Renal pelvis (tissue), 4 donors: ENCODE results near the gene CDK5R2. TPM values are rescaled to one million over a fixed set of nuclear protein-coding genes. Genes with fewer than 3 reads are reported as not detected.

Source experiments
- DNase-seq: peaks from one replicate; pipeline ENCODE4 v3.0.0-alpha.2; 2013
- polyA plus RNA-seq, 3 donors: library from polyadenylated mRNA; unstranded; fragments of 120-200 nt; gene quantifications; one replicate each; pipeline ENCODE4 v1.2.1, GENCODE V29; 2013; ENCODE audit not compliant: insufficient read length in 3 of 3

Gene CDK5R2
- polyA plus RNA-seq, 3 donors: 0.13 TPM; not detected in 2

GRCh38 chr2:218961651-218962570 is 2.4 kb downstream of the CDK5R2 start:
- DNase-seq: no peak

- DNase-seq: peak; percentile 86
Measured at GRCh38 chr2:218962859-218963492, 3.5 kb downstream of the CDK5R2 start.

- no peak for DNase-seq
Measured at GRCh38 chr2:218963601-218964000, 4.1 kb downstream of the CDK5R2 start.

- DNase-seq: no peak
Measured at GRCh38 chr2:218964041-218964771, 4.7 kb downstream of the CDK5R2 start.

- DNase-seq: no peak
Measured at GRCh38 chr2:218970894-218971293, 11.4 kb downstream of the CDK5R2 start.

- no peak for DNase-seq
Measured at GRCh38 chr2:218975060-218975777, 15.8 kb downstream of the CDK5R2 start.

- peak; percentile 74 for DNase-seq
Measured at GRCh38 chr2:218979846-218980734, 20.6 kb downstream of the CDK5R2 start.

- DNase-seq: no peak
Measured at GRCh38 chr2:218980735-218981389, 21.4 kb downstream of the CDK5R2 start.

GRCh38 chr2:218981390-218981880 is 22.0 kb downstream of the CDK5R2 start:
- no peak for DNase-seq

GRCh38 chr2:218981881-218982585 is 22.6 kb downstream of the CDK5R2 start:
- DNase-seq: no peak

- DNase-seq: no peak
Measured at GRCh38 chr2:218982586-218983262, 23.3 kb downstream of the CDK5R2 start.

GRCh38 chr2:218983263-218983933 is 23.9 kb downstream of the CDK5R2 start:
- no peak for DNase-seq

- no peak for DNase-seq
Measured at GRCh38 chr2:218983934-218984238, 24.4 kb downstream of the CDK5R2 start.

- no peak for DNase-seq
Measured at GRCh38 chr2:218984239-218985020, 25.0 kb downstream of the CDK5R2 start.

- DNase-seq: no peak
Measured at GRCh38 chr2:218985021-218985324, 25.5 kb downstream of the CDK5R2 start, which contains the start of gene FEV. FEV (minus strand) TSS chr2:218985184; CDS start chr2:218985075, 109 bp downstream.

- no peak for DNase-seq
Measured at GRCh38 chr2:218985325-218986091, 26.0 kb downstream of the CDK5R2 start.
